Measurements from ENCODE around the gene GDNF.
"Not testable (repeated sequence)": the region's sequence is repeated elsewhere in the genome, so short reads cannot be mapped to it uniquely, and the experiment has no call there.

GDNF gene

GRCh38 chr5:37786416-37786815 is 53.4 kb downstream of the GDNF start:
- no peak overlapping the region for H3K4me3 ChIP-seq (ENCODE audit: low read depth, low read length)
- TF ChIP-seq ZIC2 (tag by site-specific recombination; IDR thresholded peaks at IDR 0.05): no peak
- no peak for TF ChIP-seq ZNF311 (tag by site-specific recombination; IDR thresholded peaks at IDR 0.05; ENCODE audit: borderline replicate concordance)
- TF ChIP-seq ZNF366 (tag by site-specific recombination; conservative IDR thresholded peaks at IDR 0.05): no peak
- TF ChIP-seq ZNF324 (tag by site-specific recombination; IDR thresholded peaks at IDR 0.05): no peak
- TF ChIP-seq PRDM10 (tag by site-specific recombination; IDR thresholded peaks at IDR 0.05): no peak
- TF ChIP-seq ZSCAN18 (tag by site-specific recombination; IDR thresholded peaks at IDR 0.05): no peak
- TF ChIP-seq TSHZ1 (tag by site-specific recombination; IDR thresholded peaks at IDR 0.05; ENCODE audit: borderline replicate concordance): no peak
- TF ChIP-seq TCF7L2 (IDR thresholded peaks at IDR 0.05; ENCODE audit: borderline replicate concordance, low read depth, low read length): no peak
- H3K36me3 ChIP-seq (ENCODE audit: control insufficient read depth in 2 of 2, insufficient read depth in 1 of 2, low read length in 2 of 2): no peaks in the 10 kb centered on the region
- no peaks in the 10 kb centered on the region for H3K4me1 ChIP-seq (ENCODE audit: control insufficient read depth, insufficient read depth, low read length)
- H3K9me3 ChIP-seq (ENCODE audit: control insufficient read depth, insufficient read depth, low read depth, low read length): no peaks in the 10 kb centered on the region
- CTCF ChIA-PET: interaction anchor here (0.7 kb wide), 1 partner anchor 11 kb away, joined by 4 read pairs; no protein-coding TSS in a partner anchor
- H3K27ac ChIP-seq (ENCODE audit: extremely low read depth, low read depth, low read length): no peak overlapping the region
- POLR2A ChIA-PET: no interaction called here

- H3K27ac ChIP-seq (ENCODE audit: extremely low read depth, low read depth, low read length); H3K4me3 ChIP-seq (ENCODE audit: low read depth, low read length); POLR2A ChIA-PET; H3K36me3 ChIP-seq (ENCODE audit: control insufficient read depth in 2 of 2, insufficient read depth in 1 of 2, low read length in 2 of 2); H3K4me1 ChIP-seq (ENCODE audit: control insufficient read depth, insufficient read depth, low read length); H3K9me3 ChIP-seq (ENCODE audit: control insufficient read depth, insufficient read depth, low read depth, low read length): not testable (repeated sequence)
- CTCF ChIA-PET: interaction anchor here (0.7 kb wide), 1 partner anchor 412 kb away, joined by 3 read pairs; no protein-coding TSS in a partner anchor
Observed at GRCh38 chr5:37781409-37781808, 58.4 kb downstream of the GDNF start.

GRCh38 chr5:37777432-37778130 is 62.3 kb downstream of the GDNF start:
- POLR2A ChIA-PET: no interaction called here
- Histone ChIP-seq H3K4me3 (ENCODE audit: low read depth, low read length) (no peak overlapping the region), H3K36me3 (ENCODE audit: control insufficient read depth in 2 of 2, insufficient read depth in 1 of 2, low read length in 2 of 2) (no peaks in the 10 kb centered on the region), H3K9me3 (ENCODE audit: control insufficient read depth, insufficient read depth, low read depth, low read length) (no peaks in the 10 kb centered on the region), H3K4me1 (ENCODE audit: control insufficient read depth, insufficient read depth, low read length) (no peaks in the 10 kb centered on the region), H3K27ac (ENCODE audit: extremely low read depth, low read depth, low read length) (no peak overlapping the region)
- TF ChIP-seq KLF16 (tag by site-specific recombination; IDR thresholded peaks at IDR 0.05): no peak
- TF ChIP-seq BCL11B (tag by site-specific recombination; IDR thresholded peaks at IDR 0.05; ENCODE audit: low read depth): no peak
- no peak for TF ChIP-seq OSR2 (tag by site-specific recombination; IDR thresholded peaks at IDR 0.05)
- no peak for TF ChIP-seq PBX3 (CRISPR knock-in tag; IDR thresholded peaks at IDR 0.05)
- no peak for TF ChIP-seq ZNF335 (tag by site-specific recombination; conservative IDR thresholded peaks at IDR 0.05)
- TF ChIP-seq ZBTB44 (tag by site-specific recombination; IDR thresholded peaks at IDR 0.05): no peak
- TF ChIP-seq ZNF302 (tag by site-specific recombination; IDR thresholded peaks at IDR 0.05; ENCODE audit: low read depth): no peak
- no peak for TF ChIP-seq ZBTB48 (tag by site-specific recombination; IDR thresholded peaks at IDR 0.05)
- no peak for TF ChIP-seq ZNF664 (tag by site-specific recombination; IDR thresholded peaks at IDR 0.05)
- no peak for TF ChIP-seq KLF17 (tag by site-specific recombination; IDR thresholded peaks at IDR 0.05)
- CTCF ChIA-PET: interaction anchor here (0.9 to 2.8 kb wide), 4 partner anchors 15 to 415 kb away, joined by 3 to 9 read pairs (median 5); no protein-coding TSS in a partner anchor

Measured in HEK293 (cell line).